Nephron (organoid): ENCODE data around the gene MYCN.
"Not testable (repeated sequence)": the region's sequence is repeated elsewhere in the genome, so short reads cannot be mapped to it uniquely, and the experiment has no call there.

Experiments
- H3K27ac Mint-ChIP-seq, 3 experiments: 2 replicates each; pipeline ENCODE4 v1.8.0; 2020; ENCODE audit warnings: mixed read lengths in 3 of 3, mild to moderate bottlenecking in 2 of 3, moderate library complexity in 1 of 3
- H3K27me3 Mint-ChIP-seq: 2 replicates; pipeline ENCODE4 v1.8.0; 2021; ENCODE audit warnings: low read depth, mild to moderate bottlenecking, moderate library complexity, mixed read lengths
- H3K36me3 Mint-ChIP-seq: 2 replicates; pipeline ENCODE4 v1.8.0; 2020; ENCODE audit warnings: low read depth, mixed read lengths
- H3K4me1 Mint-ChIP-seq: 2 replicates; pipeline ENCODE4 v1.8.0; 2020; ENCODE audit warnings: mixed read lengths
- H3K4me3 Mint-ChIP-seq, 3 experiments: 2 replicates each; pipeline ENCODE4 v1.8.0; 2020; ENCODE audit warnings: mild to moderate bottlenecking in 3 of 3, mixed read lengths in 3 of 3, moderate library complexity in 2 of 3
- H3K9me3 Mint-ChIP-seq: 2 replicates; pipeline ENCODE4 v1.8.0; 2020; ENCODE audit warnings: mixed read lengths
- TF ChIP-seq, protein P1 (sequence below), 3 experiments: fragments of 200-600 bp; sonication (generic); IDR thresholded peaks; one replicate each; pipeline ENCODE4 v1.5.0; 2021; ENCODE audit warnings: antibody characterized with exemption in 3 of 3; ENCODE audit not compliant: unreplicated experiment in 3 of 3

Gene MYCN

DNA sequence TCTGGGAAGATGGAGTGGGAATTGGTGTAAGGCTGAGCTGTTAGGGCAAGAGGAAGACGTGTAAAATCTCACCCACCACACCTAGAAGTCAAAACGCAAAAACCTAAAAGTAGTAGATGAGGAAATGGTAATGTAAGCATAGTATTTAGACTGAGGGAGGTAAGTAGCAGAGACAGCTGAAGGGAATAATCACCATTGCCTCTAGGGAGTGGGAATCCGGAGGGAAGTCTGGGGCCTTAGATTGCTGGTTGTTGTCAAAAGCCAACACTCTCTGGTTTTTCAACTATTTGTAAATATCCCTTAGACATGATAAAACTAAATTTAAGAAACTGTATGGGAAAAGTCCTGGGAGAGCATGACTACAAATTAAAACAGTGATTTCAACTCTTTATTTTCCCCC lies 28.7 kb upstream of the MYCN start:
- TF ChIP-seq, protein P1, sequence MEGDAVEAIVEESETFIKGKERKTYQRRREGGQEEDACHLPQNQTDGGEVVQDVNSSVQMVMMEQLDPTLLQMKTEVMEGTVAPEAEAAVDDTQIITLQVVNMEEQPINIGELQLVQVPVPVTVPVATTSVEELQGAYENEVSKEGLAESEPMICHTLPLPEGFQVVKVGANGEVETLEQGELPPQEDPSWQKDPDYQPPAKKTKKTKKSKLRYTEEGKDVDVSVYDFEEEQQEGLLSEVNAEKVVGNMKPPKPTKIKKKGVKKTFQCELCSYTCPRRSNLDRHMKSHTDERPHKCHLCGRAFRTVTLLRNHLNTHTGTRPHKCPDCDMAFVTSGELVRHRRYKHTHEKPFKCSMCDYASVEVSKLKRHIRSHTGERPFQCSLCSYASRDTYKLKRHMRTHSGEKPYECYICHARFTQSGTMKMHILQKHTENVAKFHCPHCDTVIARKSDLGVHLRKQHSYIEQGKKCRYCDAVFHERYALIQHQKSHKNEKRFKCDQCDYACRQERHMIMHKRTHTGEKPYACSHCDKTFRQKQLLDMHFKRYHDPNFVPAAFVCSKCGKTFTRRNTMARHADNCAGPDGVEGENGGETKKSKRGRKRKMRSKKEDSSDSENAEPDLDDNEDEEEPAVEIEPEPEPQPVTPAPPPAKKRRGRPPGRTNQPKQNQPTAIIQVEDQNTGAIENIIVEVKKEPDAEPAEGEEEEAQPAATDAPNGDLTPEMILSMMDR (IDR thresholded peaks at IDR 0.05; ENCODE audit: unreplicated experiment in 3 of 3), result no peak
- peaks cover 28% of the 10 kb centered on the region for H3K27me3 Mint-ChIP-seq
- H3K4me1 Mint-ChIP-seq, result peaks cover 38% of the 10 kb centered on the region
- H3K27ac Mint-ChIP-seq, result no peak overlapping the region
- no peak overlapping the region for H3K4me3 Mint-ChIP-seq
- H3K36me3 Mint-ChIP-seq, result no peaks in the 10 kb centered on the region
- H3K9me3 Mint-ChIP-seq, result peaks cover 5% of the 10 kb centered on the region

DNA sequence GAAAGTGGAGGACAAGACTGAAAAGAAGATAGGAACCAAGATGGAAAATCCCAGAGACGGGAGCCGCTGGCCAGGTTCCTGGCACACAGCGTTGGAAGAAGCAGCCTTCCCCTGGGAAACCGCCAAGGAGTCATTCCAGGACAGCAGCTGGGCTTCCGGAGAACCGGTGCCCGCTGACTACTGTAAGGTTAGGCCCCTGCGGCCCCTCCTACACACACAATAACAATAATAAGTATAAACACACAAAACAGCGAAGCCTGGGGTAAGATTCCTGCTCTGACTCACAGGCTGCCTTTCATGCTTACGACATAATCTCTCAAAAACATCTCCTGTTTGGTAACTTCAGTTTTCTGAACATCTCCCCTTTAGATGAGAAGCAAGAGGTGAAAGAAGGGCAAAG lies 28.1 kb upstream of the MYCN start:
- Mint-ChIP-seq H3K27ac (peak overlapping the region in 1 of 3 experiments; percentile 1), H3K36me3 (no peaks in the 10 kb centered on the region), H3K4me3 (no peak overlapping the region), H3K27me3 (peaks cover 28% of the 10 kb centered on the region), H3K4me1 (peaks cover 38% of the 10 kb centered on the region), H3K9me3 (peaks cover 5% of the 10 kb centered on the region)
- TF ChIP-seq, protein P1 (IDR thresholded peaks at IDR 0.05; ENCODE audit: unreplicated experiment in 3 of 3), result no peak

DNA sequence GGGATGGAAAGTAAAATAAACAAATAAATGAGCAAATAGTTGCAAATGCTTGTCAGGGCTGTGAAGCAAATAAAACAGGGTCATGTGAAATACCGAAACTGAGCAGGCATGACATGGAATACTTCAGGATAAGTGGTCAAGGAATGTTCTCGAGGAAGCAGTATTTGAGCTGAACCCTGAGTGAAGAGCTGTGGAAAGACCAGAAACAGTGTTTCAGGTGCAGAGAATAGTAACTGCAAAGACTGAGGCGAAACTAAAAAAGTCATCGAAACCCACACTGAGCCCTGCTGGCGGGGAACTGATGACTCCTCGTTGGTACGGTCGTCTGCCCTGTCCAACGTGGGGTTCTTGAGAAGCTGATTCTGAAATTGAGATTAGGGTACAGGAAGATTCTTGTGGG lies 27.2 kb upstream of the MYCN start:
- TF ChIP-seq, protein P1 (IDR thresholded peaks at IDR 0.05; ENCODE audit: unreplicated experiment in 3 of 3), result no peak
- no peak overlapping the region for H3K4me3 Mint-ChIP-seq
- H3K27me3 Mint-ChIP-seq, result peaks cover 27% of the 10 kb centered on the region
- H3K9me3 Mint-ChIP-seq, result peaks cover 3% of the 10 kb centered on the region
- H3K4me1 Mint-ChIP-seq, result peaks cover 41% of the 10 kb centered on the region
- H3K36me3 Mint-ChIP-seq, result no peaks in the 10 kb centered on the region
- no peak overlapping the region for H3K27ac Mint-ChIP-seq

DNA sequence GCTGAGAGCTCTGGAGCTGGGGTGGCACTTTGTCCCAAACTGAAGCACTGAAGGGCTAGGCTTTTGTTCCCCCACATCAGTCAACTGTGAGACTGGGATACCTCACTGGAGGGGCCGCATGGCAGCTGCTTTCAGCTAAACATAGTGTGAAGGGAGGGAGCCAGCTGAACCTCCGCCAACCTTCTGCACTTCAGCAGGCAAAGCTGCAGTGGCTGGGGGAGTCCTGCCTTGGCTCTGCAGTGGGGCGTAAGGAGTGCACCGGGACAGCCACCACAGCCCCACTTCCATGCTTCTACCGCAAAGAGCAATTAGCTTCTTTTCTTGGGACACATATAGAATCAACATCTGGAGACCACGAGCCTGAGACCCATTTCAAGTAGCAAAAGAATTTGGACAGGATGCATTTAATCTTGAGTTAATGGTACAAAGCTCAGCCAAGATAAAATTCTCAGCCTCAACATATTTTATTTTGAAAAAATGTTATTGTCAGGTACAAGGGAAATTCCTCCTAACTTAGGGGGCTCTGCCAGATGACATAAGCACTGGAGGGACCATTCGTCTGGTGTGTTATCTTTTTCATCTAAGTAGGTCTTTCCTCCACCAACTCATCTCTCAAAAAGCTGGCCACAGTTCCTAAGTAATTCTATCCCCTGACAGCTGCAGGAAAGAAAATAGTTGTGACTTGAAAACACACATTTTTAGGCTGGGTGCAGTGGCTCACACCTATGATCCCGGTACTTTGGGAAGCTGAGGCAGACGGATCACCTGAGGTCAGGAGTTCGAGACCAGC lies 25.6 kb upstream of the MYCN start:
- TF ChIP-seq, protein P1 (IDR thresholded peaks at IDR 0.05; ENCODE audit: unreplicated experiment in 3 of 3), result no peak

DNA sequence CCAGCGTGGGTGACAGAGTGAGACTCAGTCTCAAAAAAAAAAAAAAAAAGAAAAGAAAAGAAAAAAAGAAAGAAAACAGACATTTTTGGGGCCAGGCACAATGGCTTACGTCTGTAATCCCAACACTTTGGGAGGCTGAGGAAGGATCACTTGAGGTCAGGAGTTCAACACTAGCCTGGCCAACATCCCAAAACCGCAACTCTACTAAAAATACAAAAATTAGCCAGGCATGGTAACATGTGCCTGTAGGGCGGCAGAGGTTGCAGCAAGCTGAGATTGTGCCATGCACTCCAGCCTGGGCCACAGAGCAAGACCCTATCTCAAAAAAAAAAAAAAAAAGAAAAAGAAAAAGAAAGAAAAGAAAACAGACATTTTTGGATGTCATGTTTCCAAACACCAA lies 24.8 kb upstream of the MYCN start:
- not testable (repeated sequence) for H3K9me3 Mint-ChIP-seq, H3K36me3 Mint-ChIP-seq, H3K4me3 Mint-ChIP-seq, H3K27ac Mint-ChIP-seq
- peaks cover 65% of the 10 kb centered on the region for H3K4me1 Mint-ChIP-seq
- peaks cover 36% of the 10 kb centered on the region for H3K27me3 Mint-ChIP-seq

More for the DNA sequence above, 25.6 kb upstream of the MYCN start:
- Mint-ChIP-seq H3K9me3 (no peaks in the 10 kb centered on the region), H3K36me3 (no peaks in the 10 kb centered on the region), H3K27me3 (peaks cover 32% of the 10 kb centered on the region), H3K4me1 (peaks cover 57% of the 10 kb centered on the region), H3K4me3 (peak overlapping the region in 1 of 3 experiments; percentile 68), H3K27ac (peak overlapping the region in 2 of 3 experiments; percentile 42 to 93)

DNA sequence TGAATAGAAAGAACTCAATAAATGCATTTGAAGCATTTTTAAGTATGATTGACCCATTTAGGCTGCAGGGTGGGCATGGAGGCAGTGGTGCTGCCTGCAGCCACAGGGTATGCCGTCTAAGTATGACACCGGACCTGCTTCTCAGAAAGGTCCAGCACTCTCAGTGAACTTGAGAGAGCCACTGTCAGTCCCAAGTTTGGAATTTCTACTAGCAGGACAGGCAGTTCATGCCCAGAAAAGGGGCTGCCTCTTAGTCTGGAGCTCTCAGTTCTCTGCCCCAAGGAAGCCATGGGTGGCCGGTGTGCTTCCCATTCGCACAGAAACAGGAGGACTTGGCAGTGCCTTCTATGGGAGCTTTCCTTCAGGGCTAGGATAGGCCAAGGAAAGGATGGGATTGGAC lies 24.0 kb upstream of the MYCN start:
- H3K4me1 Mint-ChIP-seq, result peaks cover 68% of the 10 kb centered on the region
- peaks cover 40% of the 10 kb centered on the region for H3K27me3 Mint-ChIP-seq
- H3K9me3 Mint-ChIP-seq, result no peaks in the 10 kb centered on the region
- TF ChIP-seq, protein P1 (IDR thresholded peaks at IDR 0.05; ENCODE audit: unreplicated experiment in 3 of 3), result no peak
- no peaks in the 10 kb centered on the region for H3K36me3 Mint-ChIP-seq
- no peak overlapping the region for H3K4me3 Mint-ChIP-seq
- H3K27ac Mint-ChIP-seq, result no peak overlapping the region
